SK-N-SH (cell line): ENCODE measurements around the gene GADD45B. TPM values are rescaled to one million over a fixed set of nuclear protein-coding genes. Genes with fewer than 3 reads are reported as not detected.

ENCODE experiments used
- CTCF ChIA-PET: fragments of 300-600, 350-600 bp; formaldehyde crosslinking; extraction: SDS; loops from one replicate; lab custom pipeline; 2021; lab: Yijun Ruan, JAX
- POLR2A ChIA-PET: fragments of 350-600 bp; sonication (Branson Sonifier 250); formaldehyde crosslinking; extraction: SDS; loops from one replicate; lab custom pipeline; 2020; ENCODE audit warnings: antibody characterized with exemption, inconsistent platforms; lab: Yijun Ruan, JAX
- DNase-seq: peaks from one replicate; pipeline ENCODE4 v3.0.0; 2012
- H2AFZ ChIP-seq: fragments of 200-600 bp; sonication (generic); 2 replicates; pipeline ENCODE4 v1.8.1; 2016; ENCODE audit warnings: antibody characterized with exemption, mild to moderate bottlenecking, low read depth
- H3F3A ChIP-seq: fragments of 200-600 bp; sonication (generic); replicated peaks from 2 replicates; pipeline ENCODE3; 2016; ENCODE audit warnings: antibody characterized with exemption, mild to moderate bottlenecking; ENCODE audit not compliant: insufficient read depth
- H3K27ac ChIP-seq, 2 experiments: fragments of 200-500 bp in 1 of 2; fragments of 200-600 bp in 1 of 2; sonication (Bioruptor generic) in 1 of 2; sonication (generic), shearing (Covaris generic) in 1 of 2; 2 replicates each; pipeline versions ENCODE4 v1.5.1 to v1.6.1; 2014 to 2016; ENCODE audit warnings: low read depth in 2 of 2, inconsistent platforms in 1 of 2, low read length in 1 of 2, mild to moderate bottlenecking in 1 of 2, mixed read lengths in 1 of 2
- H3K27me3 ChIP-seq: fragments of 200-600 bp; sonication (generic), shearing (Covaris generic); 2 replicates; pipeline ENCODE4 v1.6.1; 2016; ENCODE audit warnings: mixed run types; ENCODE audit not compliant: insufficient read depth
- H3K36me3 ChIP-seq, 2 experiments: fragments of 200-500 bp in 1 of 2; fragments of 200-600 bp in 1 of 2; sonication (Bioruptor generic) in 1 of 2; sonication (generic) in 1 of 2; replicated peaks in 1 of 2; 2 replicates each; pipeline versions ENCODE3 to v1.5.1; 2014 to 2016; ENCODE audit warnings: low read length in 1 of 2, mild to moderate bottlenecking in 1 of 2; ENCODE audit not compliant: insufficient read depth in 2 of 2, control insufficient read depth in 1 of 2
- H3K4me1 ChIP-seq, 2 experiments: fragments of 200-500 bp in 1 of 2; fragments of 200-600 bp in 1 of 2; sonication (Bioruptor generic) in 1 of 2; sonication (generic), shearing (Covaris generic) in 1 of 2; 2 replicates each; pipeline versions ENCODE4 v1.5.1 to v1.6.1; 2014 to 2016; ENCODE audit warnings: low read depth in 1 of 2, low read length in 1 of 2, mixed run types in 1 of 2; ENCODE audit not compliant: insufficient read depth in 2 of 2, control insufficient read depth in 1 of 2
- H3K4me2 ChIP-seq: fragments of 200-600 bp; sonication (generic), shearing (Covaris generic); 2 replicates; pipeline ENCODE4 v1.6.1; 2017; ENCODE audit warnings: mixed run types
- H3K4me3 ChIP-seq, 2 experiments: fragments of 200-500 bp in 1 of 2; fragments of 200-600 bp in 1 of 2; sonication (Bioruptor generic) in 1 of 2; sonication (generic), shearing (Covaris generic) in 1 of 2; 2 replicates each; pipeline versions ENCODE4 v1.5.1 to v1.8.1; 2014 to 2016; ENCODE audit warnings: low read depth in 2 of 2, inconsistent platforms in 1 of 2, low read length in 1 of 2, mild to moderate bottlenecking in 1 of 2, mixed read lengths in 1 of 2, moderate library complexity in 1 of 2
- H3K79me2 ChIP-seq: fragments of 200-600 bp; sonication (generic); 2 replicates; pipeline ENCODE4 v1.8.1; 2017; ENCODE audit warnings: mild to moderate bottlenecking; ENCODE audit not compliant: insufficient read depth
- H3K9ac ChIP-seq: fragments of 200-600 bp; sonication (generic); 2 replicates; pipeline ENCODE4 v1.6.1; 2017; ENCODE audit warnings: mixed run types
- H3K9me2 ChIP-seq: fragments of 200-600 bp; sonication (generic); 2 replicates; pipeline ENCODE4 v1.6.1; 2017; ENCODE audit warnings: mixed run types
- H3K9me3 ChIP-seq: fragments of 200-600 bp; sonication (generic); 2 replicates; pipeline ENCODE4 v1.6.1; 2017; ENCODE audit warnings: mixed run types, mild to moderate bottlenecking, moderate library complexity
- H4K20me1 ChIP-seq: fragments of 200-600 bp; sonication (generic); 2 replicates; pipeline ENCODE4 v1.6.1; 2017; ENCODE audit warnings: mild to moderate bottlenecking, mixed run types; ENCODE audit not compliant: insufficient read depth
- CHD2 ChIP-seq: fragments of 150-350 bp; IDR thresholded peaks from 2 replicates; pipeline ENCODE4 v1.6.1; 2018; ENCODE audit warnings: low read length; ENCODE audit not compliant: partially characterized antibody
- ELF1 ChIP-seq: IDR thresholded peaks from 2 replicates; pipeline ENCODE4 v1.4.0; 2012
- MEF2A ChIP-seq: IDR thresholded peaks from 2 replicates; pipeline ENCODE4 v1.4.0; 2012; ENCODE audit warnings: low read depth, borderline replicate concordance
- PBX3 ChIP-seq: IDR thresholded peaks from 2 replicates; pipeline ENCODE4; 2012
- TAF1 ChIP-seq: IDR thresholded peaks from 2 replicates; pipeline ENCODE4 v1.6.1; 2012; ENCODE audit warnings: low read depth, mild to moderate bottlenecking, low read length, moderate library complexity, borderline replicate concordance
- TCF12 ChIP-seq: IDR thresholded peaks from 2 replicates; pipeline ENCODE4 v1.4.0; 2012
- TEAD4 ChIP-seq: IDR thresholded peaks from 2 replicates; pipeline ENCODE4 v1.4.0; 2012; ENCODE audit warnings: mild to moderate bottlenecking, borderline replicate concordance; ENCODE audit not compliant: insufficient read depth
- USF2 ChIP-seq: fragments of 150-350 bp; IDR thresholded peaks from 2 replicates; pipeline ENCODE4 v1.6.1; 2017; ENCODE audit warnings: antibody characterized with exemption, low read length, low read depth, borderline replicate concordance
- YY1 ChIP-seq: IDR thresholded peaks from 2 replicates; pipeline ENCODE4 v1.4.0; 2012; ENCODE audit warnings: low read depth, mild to moderate bottlenecking
- WGBS: methylation state at CpG from one replicate; pipeline ENCODE4 v1.1.6; 2017; ENCODE audit warnings: low lambda C conversion rate; 5-methylcytosine and 5-hydroxymethylcytosine counted together
- polyA plus RNA-seq, 3 experiments: library from polyadenylated mRNA; depleted of rRNA; stranded (reverse); fragments of >200 nt; gene quantifications; 2 replicates each; pipeline ENCODE4 v1.2.3, GENCODE V29; 2012

Gene GADD45B
- polyA plus RNA-seq, 1 of the 3 experiments (the other 2 are of a cell fraction) = 67.6 TPM

- no peak for TF ChIP-seq CHD2
These were observed 33.2 kb downstream of the GADD45B start (continued) for GRCh38 chr19:2509096-2509495.

GRCh38 chr19:2511570-2511969, 35.6 kb downstream of the GADD45B start:
- WGBS = 80% methylated on average over 18 of the region's 22 CpGs
- peaks cover 2% of the 10 kb centered on the region for H3F3A ChIP-seq
- H3K79me2 ChIP-seq = no peaks in the 10 kb centered on the region
- no peaks in the 10 kb centered on the region for H3K4me1 ChIP-seq
- H3K9me2 ChIP-seq = no peaks in the 10 kb centered on the region
- DNase-seq = no peak
- TF ChIP-seq ELF1 = no peak
- no peak for TF ChIP-seq YY1
- no peak for TF ChIP-seq TEAD4
- no peak for TF ChIP-seq USF2
- TF ChIP-seq PBX3 = no peak
- TF ChIP-seq TAF1 = no peak
- no peak for TF ChIP-seq MEF2A
- CTCF ChIA-PET = interaction anchor here (1.2 to 1.8 kb wide), 2 partner anchors 100 to 102 kb away, joined by 3 to 7 read pairs; no protein-coding TSS in a partner anchor
- no peak overlapping the region for H3K4me3 ChIP-seq
- POLR2A ChIA-PET = no interaction called here
- no peak overlapping the region for H3K9ac ChIP-seq
- H3K4me2 ChIP-seq = no peak overlapping the region
- no peaks in the 10 kb centered on the region for H3K9me3 ChIP-seq
- H4K20me1 ChIP-seq = no peaks in the 10 kb centered on the region
- H2AFZ ChIP-seq = no peak overlapping the region
- no peaks in the 10 kb centered on the region for H3K36me3 ChIP-seq
- H3K27ac ChIP-seq = no peak overlapping the region
- H3K27me3 ChIP-seq = no peaks in the 10 kb centered on the region

- WGBS = 88% methylated on average over 14 of the region's 21 CpGs
- no peaks in the 10 kb centered on the region for H3K4me1 ChIP-seq
- POLR2A ChIA-PET = no interaction called here
- no peak overlapping the region for H3K4me2 ChIP-seq
- no peak overlapping the region for H2AFZ ChIP-seq
- no peaks in the 10 kb centered on the region for H3F3A ChIP-seq
- no peak for TF ChIP-seq TCF12
- TF ChIP-seq PBX3 = no peak
- no peak for TF ChIP-seq MEF2A
- no peak overlapping the region for H3K4me3 ChIP-seq
- H3K9me2 ChIP-seq = no peaks in the 10 kb centered on the region
- CTCF ChIA-PET = interaction anchor here (1.2 to 1.8 kb wide), 2 partner anchors 99 to 102 kb away, joined by 3 to 7 read pairs; no protein-coding TSS in a partner anchor
- H3K27ac ChIP-seq = no peak overlapping the region
- H3K36me3 ChIP-seq = no peaks in the 10 kb centered on the region
- H3K9me3 ChIP-seq = no peaks in the 10 kb centered on the region
- no peaks in the 10 kb centered on the region for H3K27me3 ChIP-seq
- no peak overlapping the region for H3K9ac ChIP-seq
- no peak for DNase-seq
- H3K79me2 ChIP-seq = no peaks in the 10 kb centered on the region
- H4K20me1 ChIP-seq = no peaks in the 10 kb centered on the region
These were observed 36.1 kb downstream of the GADD45B start for GRCh38 chr19:2511991-2512390.
